ENCODE measurements around the gene XPOT.
A peak's percentile ranks its signal among the peaks of the same experiment; 100 is the strongest.

Gene XPOT

DNA sequence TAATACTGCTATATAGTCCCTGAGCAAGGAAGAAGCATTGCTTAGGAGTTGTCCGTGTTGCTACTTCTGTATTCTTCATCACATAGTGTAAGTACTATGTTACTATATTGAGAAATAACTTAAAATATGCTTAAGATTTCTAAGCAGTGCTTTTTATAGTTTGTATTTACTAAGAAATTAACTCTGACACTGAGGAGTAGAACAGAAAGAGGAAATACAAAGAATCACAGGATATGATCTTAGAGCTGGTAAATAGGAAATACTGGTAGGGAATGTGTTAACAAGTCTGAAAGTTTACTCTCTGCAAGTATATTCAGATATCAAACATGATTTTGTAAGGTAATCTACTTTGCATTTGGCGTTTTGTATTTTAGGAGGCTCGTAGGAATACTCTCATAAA, 15.5 kb downstream of the XPOT start:
- DNase-seq, result no peak

DNA sequence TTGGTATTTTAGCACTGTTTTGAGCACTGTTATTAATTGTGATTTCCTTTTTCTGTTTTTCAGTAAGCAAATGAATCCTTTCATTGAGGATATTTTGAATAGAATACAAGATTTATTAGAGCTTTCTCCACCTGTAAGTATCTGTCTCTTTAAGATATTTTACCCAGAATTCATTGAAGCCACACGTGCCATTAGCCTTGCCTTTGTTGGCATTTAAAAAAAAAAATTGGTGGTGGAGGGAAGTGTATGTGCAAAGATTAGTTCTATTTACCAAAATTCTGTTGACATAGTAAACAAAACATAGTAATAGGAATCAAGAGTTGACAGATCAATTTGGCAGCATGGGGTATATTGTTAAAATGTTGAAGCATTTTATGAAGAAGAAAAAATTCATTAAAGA, 23.8 kb downstream of the XPOT start:
- no peak for DNase-seq

DNA sequence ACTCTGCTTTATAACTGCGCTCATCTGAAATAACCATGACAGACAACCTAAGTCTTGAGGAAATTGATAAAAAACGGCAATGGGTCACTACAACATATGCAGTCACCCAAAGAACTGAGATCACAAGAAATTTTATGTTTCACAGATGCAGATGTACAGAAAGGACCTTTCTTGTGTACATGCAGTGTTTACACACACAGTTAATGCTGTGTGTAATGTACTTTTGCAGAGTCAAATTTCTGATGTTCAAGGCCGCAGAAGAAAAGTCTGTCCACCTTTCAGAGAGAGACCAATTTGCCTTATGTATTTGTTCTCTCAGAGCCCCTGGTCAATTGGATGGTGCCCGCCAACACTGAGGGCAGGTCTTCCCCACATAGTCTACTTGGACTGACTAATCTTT, 24.8 kb downstream of the XPOT start:
- no peak for DNase-seq

DNA sequence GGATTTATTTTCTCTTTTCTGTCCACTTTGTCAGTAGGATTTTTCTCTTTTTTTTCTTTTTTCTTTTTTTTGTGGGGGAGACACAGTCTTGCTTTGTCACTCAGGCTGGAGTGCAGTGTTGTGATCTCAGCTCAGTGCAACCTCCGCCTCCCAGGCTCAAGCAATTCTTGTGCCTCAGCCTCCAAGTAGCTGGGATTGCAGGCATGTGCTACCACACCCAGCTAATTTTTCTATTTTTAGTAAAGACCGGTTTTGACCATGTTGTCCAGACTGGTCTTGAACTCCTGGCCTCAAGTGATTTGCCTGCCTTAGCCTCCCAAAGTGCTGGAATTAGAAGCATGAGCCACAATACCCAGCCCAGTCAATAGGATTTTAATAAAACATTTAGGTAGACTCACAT, 26.7 kb downstream of the XPOT start:
- DNase-seq, result no peak

DNA sequence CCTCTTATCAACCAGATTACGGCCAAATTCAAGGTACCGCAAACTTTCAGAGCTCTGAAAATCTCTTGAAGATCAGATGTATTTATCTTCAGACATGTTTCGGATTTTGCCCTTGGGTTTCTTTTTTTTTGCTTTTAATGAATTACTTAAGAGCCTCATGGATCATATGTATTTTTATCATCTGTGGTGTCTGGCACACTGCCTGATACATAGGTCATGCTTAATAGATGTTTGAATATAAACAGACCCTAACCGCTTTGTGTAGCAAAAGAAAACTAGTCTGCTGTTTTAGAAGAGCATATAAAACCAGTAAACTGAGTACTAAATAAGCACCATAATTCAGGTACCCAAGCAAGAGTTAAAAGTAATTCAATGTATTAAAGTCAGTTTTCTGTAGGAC, 27.6 kb downstream of the XPOT start:
- DNase-seq, result no peak

DNA sequence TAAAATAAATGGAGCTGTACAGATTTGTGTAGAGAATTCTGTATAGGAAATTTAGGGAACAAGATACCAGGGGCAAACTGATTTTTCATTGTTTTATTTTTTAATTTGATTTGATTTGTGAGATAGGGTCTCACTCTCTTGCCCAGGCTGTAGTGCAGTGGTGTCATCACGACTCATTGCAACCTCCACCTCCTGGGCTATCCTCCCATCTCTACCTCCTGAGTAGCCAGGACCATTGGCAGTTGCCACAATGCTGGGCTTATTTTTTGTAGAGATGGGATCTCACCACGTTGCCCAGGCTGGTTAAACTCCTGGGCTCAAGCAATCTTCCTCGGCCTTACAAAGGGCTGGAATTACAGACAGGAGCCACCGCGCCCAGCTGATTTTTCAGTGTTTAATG, 29.7 kb downstream of the XPOT start:
- DNase-seq, result no peak

DNA sequence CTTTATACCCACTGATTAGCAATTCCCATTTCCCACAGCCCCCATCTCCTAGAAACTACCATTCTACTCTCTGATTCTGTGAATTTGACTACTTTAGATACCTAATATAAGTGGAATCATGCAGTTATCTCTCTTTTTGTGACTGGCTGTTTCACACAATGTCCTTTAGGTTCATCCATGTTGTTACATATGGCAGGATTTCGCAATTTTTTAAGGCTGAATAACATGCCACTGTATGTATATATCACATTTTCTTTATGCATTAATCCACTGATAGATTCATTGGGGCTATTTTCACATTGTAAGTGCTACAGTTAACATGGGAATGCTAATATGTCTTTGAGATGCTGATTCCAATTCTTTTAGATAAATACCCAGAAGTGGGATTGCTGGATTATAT, 35.9 kb downstream of the XPOT start:
- DNase-seq, result no peak

DNA sequence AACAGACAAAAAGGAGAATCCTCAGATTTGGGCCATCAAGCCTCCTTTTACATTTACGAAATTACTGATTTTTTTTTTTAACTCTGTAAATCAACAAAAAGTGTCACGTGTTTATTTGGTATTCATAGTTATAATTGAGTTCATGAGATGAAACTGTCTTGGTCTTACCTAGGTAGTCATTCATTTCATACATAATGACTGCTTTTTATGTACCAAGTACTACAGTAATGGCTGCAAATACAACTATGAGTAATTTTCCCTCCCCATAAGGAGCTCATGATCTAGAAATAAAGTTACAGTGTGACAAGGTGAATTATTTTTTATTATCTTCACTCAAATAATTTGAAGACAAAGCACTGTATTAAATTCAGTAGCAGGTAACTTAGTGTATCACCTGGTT, 41.3 kb downstream of the XPOT start:
- no peak for DNase-seq

DNA sequence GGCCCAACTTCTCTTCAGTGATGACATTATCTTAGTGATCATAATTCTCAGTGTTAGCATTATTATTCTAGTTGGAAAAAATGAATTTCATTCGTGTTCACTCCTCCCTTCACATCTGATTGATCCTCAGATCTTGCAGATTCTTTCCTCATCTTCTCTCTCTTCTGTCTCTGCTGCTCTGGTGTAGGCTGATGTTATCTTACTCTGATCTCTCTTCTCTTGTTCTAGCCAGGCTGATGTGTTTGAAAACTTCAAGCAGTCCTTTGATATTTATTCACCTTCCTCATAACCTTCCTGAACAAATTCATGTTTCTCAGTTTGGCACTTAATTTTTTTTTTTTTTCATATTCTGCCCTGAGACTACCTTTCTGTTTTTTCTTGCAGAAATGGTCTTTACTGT, 42.1 kb downstream of the XPOT start:
- no peak for DNase-seq

DNA sequence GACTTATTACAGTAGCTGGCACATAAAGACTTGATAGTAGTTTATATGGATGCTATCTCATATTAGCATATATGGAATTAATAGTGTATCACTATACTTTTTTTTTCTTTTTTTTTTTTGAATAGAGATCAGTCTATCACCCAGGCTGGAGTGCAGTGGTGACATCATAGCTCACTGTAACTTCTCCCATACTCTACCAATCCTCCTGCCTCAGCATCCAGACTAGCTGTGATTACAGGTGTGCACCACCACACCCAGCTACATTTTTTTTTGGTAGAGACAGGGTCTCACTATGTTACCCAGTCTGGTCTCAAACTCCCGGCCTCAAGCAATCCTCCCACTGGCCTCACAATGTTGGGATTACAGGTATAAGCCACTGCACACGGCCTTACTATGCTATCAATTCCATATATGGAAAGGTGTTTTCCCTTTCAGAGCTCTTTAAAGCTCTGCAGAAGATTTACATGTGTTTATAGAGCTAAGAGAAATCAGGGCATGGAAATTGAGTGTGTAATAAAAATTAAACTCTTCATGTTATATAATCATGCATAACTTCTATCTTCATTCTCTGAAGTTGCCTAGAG, 46.0 kb downstream of the XPOT start:
- DNase-seq, result no peak

DNA sequence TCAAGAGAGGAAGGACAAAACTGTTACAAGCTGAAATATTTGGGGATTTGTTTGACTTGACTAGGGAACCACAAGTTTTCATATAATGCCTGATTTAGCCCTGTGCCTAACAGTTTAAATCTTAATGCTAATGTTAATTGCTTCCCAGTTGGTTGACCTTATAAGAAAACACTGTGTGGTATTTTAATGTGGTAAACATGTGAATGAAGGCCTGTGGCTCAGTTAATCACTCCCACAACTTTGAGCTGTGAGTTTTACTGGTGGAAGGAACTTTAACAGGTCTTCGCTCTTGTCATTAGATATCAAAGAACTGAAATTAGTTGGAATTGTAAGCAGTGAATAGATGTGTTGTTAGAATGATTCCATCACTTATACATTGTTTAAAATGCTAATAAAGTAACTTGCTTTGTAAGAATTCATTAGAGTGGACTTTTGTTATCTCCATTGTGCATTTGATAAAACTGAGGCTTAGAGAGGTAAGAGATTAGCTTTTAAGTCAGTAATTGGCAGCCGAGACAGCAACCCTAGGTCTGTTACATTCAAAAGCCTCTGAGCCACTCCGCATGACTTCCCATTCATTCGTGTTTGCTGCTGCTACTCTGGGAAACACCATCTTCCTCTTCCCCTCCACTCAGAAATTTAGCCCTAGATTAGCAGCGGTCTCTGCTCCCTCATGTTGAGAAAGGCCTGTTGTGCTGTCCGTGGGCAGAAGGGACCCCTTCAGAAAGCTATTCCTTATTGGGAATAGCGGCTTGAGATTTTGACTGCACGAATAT, 46.7 kb downstream of the XPOT start:
- DNase-seq, result no peak

DNA sequence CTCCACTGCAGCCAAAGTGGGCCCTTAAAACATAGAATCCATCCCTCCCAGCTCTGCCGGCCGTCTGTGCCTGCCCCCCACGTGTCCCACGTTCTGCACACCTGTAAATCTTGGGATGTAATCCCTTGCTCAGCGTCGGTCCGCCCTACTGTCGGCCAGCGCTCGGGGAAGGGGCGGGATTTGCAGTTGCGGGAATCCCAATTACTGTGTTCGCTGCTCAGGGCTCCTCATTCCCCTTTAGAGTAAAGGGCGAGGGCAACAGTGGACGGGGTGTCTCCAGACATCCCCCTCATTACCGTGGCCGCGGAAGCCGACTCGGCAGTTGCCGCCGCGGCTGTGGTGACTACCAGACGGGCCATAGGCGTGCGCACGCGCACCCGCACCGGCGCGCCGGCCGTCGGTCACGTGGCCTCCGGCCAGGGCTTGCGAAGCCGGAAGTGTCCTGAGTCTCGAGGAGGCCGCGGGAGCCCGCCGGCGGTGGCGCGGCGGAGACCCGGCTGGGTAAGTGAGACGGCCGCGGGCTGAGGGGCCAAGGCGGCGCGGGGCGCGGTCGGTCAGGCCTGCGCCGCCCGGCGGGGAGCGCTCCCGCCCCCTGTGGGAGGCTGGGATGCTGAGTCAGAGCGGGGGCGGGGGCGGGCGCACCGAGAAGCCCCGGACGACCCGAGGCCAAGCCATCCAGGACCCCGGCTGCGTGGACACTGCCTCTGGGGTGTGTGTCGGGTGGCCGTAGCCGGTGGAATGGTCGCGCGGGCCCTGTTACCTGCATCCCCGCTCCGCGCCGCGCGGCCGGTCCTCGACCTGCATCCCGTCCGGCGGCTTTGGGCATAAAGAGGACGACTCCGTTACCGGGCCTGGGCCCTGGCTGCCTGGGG, 47.7 kb downstream of the XPOT start, which contains the start of gene TBK1:
TSS of gene TBK1 (plus strand) at position 434 of the 872 bp plus-strand sequence. CDS start 3,751 bp downstream, outside the sequence.
- peak; percentile 92 for DNase-seq

DNA sequence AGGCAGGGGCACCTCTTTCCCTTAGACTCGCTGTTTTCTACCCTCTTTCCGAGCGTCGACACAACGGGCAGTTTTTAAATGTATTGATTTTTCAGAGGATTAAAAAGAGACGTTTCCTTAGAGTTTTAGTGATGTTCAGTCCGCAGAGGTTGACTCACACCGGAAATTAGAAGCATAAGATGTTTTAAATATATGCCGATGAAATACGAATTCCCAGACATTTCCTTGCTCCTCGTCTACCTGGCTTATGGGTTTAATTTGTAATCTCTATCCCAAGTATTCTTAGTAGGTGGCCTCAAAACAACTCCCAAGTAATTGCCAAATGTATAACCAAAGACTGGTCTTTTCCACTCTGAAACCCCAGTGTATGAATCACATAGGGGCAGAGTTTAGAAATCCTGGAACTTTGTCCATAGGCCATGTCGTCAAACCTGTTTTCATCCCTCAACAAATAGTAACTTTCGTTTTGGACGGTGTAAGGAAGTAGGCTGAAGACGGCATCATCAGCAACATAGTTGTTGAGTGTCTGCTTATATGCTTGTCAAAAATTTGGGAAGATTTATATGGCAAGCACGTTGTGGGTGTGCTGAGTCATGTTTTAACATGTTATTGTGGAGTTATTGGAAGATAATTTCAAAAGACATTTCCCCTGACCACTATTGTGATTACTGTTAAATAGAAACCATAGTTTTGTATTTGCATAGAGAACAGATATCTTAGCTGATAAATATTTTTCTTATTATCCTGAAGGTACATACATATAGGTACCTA, 48.6 kb downstream of the XPOT start:
- DNase-seq, result no peak

DNA sequence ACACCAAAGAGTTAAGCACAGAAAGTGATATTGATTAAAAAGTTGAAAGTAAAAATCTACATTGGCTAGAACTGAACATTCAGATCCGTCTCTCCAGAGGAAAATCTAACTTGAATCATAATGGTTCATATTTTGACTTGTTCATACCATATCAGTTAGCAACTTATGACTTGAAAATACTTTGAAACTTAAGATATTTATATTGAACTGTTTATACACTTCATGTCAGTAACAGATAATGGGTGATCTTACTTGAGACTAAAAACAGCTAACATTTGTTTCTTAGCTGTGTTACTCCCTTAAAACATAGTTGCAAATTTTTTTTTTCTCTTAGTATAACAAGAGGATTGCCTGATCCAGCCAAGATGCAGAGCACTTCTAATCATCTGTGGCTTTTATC, 51.3 kb downstream of the XPOT start:
- DNase-seq, result no peak

DNA sequence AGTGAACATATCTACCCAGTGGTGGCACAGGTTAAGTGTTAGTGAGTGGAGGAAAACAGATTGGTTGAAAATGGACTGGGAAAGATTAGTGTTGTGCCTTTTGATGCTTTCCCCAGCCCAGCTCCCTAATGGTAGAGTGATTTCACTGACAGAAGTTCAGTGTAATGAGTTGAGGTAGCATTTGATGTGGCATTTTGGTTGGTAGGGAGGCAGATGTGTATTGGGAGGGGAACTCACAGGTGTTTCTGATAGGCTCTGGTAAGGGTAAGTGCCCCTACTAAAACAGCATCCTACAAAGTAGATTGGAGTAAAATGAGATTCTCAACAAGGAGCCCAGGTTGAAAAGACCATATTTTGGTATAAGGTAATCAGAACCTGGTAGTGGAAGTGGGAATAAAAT, 51.9 kb downstream of the XPOT start:
- DNase-seq, result no peak

DNA sequence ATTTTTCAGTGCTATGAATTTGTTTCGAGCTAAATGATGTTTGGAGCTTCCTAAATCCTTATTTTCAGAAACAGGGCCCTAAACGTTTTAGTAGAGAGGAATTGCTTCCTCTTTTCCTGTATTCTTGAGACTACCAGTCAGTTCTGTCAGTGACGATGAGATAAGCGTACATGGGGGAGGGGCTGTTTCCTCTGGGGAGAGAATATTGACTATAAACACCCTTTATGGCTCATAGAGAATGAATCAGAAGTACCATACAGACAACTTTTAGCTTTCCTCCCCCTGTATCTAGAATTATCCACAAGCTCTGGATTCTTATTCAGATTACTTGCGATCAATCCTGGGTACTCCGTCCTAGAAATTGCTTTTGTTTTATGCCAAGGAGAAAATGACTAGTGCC, 52.8 kb downstream of the XPOT start:
- DNase-seq, result no peak

DNA sequence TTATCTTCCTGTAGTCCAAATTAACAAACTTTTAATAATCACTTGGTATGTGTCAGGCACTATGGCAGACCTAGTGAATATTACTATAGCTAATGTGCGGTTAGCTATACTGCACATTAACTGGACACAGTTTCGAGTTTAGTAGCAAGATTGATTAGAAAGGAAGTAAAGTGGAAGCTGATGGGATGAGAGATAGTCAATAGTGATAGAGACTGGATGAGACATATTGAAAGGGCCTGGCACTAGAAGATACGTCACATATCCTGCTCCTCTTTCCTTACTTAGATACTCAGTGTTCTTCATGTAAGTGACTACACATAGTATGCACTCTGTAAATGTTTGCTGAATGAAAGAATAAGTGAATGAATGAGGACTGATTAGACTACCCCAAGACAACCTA, 53.3 kb downstream of the XPOT start:
- DNase-seq, result no peak

DNA sequence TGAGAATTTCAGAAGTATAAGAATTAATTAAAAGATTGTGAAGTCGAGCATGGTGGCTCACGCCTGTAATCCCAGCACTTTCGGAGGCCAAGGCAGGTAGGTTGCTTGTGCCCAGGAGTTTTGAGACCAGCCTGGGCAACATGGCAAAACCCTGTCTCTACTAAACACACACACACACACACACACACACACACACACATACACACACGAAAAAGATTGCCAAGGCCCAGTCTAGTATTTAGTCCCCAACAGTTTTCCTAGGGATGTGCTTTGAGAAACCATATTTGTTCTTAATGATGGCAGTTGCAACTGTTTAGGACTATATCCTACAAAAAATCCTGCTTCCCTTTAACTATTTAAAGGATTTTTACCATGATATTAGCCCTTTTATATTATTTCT, 53.7 kb downstream of the XPOT start:
- no peak for DNase-seq

DNA sequence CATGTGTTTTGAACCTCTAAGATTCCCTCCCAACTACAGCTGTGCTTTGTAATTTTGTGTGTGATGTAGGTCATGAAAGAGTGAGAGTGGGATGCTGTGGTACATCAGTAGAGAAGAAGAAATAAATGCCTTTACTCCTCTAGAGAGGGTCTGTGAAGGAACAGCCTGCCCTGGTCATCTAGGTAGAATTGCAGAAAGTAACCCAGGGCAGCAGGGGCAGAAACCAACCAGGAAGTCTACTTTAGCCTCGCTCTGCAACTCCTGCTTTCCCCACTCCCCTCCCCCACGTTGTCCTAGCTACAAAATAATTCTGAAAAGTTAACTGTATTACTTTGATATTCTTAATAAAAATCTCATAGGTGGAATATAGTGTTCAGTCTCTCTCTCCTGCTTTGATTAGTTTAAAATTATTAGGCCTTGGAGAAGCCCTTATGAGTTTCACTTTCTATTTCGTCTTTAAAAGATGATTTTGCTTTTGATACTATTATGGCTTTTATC, 55.3 kb downstream of the XPOT start:
- DNase-seq, result no peak

DNA sequence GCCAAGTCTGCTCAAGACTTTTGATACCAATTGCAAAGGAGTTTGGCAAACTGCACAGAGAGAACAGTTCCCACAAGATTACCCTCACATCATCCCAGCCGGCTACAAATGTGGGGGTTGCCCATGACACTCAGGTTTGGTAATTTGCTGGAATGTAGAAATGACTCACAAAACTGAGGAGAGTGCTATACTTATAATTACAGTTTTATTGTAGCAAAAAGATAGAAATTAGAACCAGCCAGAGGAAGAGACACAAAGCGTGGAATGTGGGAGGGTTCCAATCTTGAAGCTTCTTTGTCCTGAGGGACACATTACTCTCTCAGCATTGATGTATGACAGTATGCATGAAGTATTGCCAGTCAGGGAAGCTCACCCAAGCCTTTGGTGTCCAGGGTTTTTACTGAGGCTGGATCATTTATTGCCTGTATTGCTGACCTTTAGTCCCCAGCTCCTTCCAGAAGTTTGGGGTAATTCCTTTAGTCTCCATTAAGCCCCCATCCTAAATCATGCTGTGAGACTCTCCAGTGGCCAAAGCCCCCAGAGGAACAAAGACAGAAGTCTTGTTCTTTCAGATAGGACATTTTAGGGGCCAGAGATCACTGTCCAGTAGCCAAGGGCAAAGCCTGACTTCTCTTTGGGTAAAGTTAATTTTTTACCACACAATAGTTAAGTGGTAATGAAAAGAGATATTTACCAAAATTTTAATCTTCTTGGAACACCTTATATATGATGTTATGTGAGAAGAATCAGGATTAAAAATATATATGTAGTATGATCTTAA, 57.6 kb downstream of the XPOT start:
- no peak for DNase-seq

DNA sequence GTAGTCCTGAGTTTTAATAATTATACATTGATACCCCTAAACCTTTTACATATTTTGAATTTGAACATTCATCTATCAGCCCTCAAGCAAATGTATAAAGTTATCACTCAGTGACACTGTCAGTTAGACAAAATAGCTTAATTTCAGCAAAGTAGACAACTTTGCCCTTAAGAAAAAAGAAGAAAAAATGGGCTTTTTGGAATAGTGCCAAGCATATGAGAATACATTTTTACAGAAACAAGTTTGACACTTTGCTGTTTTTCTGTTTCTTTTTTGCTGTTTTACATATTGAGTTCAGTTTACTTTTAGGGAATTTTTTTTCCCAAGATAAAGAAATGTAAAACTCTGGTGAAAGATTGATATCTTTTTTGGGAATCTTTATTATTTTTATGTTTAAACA, 62.0 kb downstream of the XPOT start:
- no peak for DNase-seq

DNA sequence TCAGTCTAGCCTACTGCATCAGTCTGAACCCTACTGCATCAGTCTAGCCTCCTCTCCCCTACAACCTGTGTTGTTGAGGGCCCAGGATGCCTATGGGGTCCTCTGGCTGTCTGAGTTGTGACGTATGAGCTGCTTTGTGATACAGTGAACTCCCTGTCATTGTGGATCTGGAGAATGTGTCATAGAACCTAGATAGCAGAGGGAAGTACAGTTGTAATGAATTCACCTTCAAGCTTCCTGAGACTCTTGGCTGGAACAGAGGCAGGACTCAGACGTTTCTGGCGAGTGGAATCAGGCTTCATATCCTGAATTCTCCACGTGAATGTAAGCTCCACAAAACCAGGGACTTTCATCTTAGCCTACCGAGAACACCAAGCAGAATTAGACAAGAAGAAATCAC, 64.8 kb downstream of the XPOT start:
- no peak for DNase-seq

Measured in left hindlimb (tissue), 1 donor.